Measurements from ENCODE around the gene DPEP3.

Gene DPEP3

DNA sequence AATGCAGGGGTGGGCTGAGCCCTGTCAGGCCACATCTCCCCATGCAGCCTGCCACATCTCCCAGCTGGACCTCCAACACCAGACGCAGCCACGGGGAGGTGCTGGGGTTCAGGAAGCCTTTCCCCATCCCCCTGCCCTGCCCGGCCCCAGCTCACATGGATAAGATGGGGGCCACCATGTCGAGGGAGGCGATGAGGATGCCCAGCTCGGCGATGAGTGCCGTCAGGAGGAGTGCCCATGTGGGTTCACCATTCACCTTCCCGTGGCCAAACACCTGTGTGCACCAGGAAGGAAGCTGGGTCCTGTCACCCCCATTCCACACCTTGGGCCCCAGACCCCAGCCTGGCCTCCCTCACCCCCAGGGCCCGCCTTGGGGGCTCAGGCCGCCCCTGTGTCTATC, 30.7 kb downstream of the DPEP3 start:
- TF ChIP-seq, protein P1, sequence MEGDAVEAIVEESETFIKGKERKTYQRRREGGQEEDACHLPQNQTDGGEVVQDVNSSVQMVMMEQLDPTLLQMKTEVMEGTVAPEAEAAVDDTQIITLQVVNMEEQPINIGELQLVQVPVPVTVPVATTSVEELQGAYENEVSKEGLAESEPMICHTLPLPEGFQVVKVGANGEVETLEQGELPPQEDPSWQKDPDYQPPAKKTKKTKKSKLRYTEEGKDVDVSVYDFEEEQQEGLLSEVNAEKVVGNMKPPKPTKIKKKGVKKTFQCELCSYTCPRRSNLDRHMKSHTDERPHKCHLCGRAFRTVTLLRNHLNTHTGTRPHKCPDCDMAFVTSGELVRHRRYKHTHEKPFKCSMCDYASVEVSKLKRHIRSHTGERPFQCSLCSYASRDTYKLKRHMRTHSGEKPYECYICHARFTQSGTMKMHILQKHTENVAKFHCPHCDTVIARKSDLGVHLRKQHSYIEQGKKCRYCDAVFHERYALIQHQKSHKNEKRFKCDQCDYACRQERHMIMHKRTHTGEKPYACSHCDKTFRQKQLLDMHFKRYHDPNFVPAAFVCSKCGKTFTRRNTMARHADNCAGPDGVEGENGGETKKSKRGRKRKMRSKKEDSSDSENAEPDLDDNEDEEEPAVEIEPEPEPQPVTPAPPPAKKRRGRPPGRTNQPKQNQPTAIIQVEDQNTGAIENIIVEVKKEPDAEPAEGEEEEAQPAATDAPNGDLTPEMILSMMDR (IDR thresholded peaks at IDR 0.05; ENCODE audit: borderline replicate concordance, insufficient read depth, low read depth, low read length), result no peak
- H3K4me3 ChIP-seq (ENCODE audit: low read depth, low read length), result no peak overlapping the region

DNA sequence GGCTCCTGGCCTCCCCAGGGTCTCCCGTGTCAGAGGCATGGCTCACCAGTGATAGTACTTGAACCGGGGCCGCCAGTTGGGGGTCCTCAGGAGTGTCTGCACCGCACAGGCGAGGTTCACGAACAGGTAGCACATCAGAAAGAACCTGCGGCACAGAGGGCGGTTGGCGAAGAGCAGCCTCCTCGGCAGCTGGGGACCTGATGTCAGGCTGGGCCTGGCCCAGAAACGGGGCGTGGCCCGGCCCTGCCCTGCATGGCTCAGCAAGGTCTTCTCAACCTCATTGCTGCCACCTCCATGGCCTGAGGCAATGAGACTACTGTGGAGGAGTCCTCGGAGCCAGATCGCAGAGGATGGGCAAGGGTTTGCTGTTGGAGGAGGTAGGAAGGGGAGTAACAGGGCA, 32.3 kb downstream of the DPEP3 start:
- TF ChIP-seq, protein P1 (IDR thresholded peaks at IDR 0.05; ENCODE audit: borderline replicate concordance, insufficient read depth, low read depth, low read length), result no peak
- H3K4me3 ChIP-seq (ENCODE audit: low read depth, low read length), result no peak overlapping the region

DNA sequence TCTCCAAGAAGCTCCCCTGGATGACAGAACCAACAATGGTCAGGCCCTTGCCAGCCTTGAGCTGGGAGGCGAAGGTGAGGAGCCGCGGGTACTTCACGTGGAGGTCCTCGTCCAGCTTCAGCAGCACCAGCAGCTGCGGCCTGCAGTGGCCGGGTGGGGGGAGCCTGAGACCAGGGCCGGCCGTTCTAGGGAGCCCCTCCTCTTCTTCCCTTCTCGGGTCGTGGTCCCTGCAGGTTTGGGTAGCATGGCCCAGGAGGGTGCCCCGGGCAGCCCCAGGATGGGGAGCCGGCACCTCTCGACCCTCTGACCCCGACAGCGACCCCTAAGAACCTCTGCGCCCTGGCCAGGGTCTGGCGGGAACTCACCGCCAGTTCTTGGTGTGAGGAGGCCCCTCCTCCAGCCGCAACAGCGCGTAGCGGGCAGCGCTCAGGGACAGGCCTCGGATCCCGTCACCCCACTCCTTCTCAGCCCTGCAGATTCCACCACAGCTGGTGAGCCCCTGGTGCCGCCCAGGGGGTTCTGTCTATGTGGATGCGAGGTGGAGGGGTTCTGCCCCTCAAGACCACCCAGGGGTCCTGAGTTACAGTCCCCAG, 33.2 kb downstream of the DPEP3 start:
- TF ChIP-seq, protein P1 (IDR thresholded peaks at IDR 0.05; ENCODE audit: borderline replicate concordance, insufficient read depth, low read depth, low read length), result no peak
- H3K4me3 ChIP-seq (ENCODE audit: low read depth, low read length), result no peak overlapping the region

DNA sequence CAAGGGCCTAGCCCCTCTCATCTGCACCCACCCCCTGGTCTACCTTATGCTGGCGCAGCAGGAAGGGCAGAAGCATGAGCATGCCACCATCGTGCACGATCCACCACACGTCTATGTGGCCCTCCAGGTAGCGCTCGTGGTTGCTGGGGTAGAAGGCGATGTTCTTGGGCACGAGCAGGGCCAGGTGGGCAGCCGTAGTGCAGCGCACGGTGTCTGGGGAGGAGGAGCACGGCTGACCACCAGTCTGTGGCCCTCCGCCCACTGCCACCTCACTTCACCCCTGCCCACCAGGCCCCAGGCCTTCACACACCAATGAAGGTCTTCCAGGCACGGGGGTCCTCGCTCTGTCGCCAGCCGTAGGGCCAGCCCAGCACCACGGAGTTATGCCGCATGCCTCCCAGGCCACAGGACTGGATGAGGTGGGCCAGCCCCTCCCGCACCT, 34.1 kb downstream of the DPEP3 start:
- no peak overlapping the region for H3K4me3 ChIP-seq (ENCODE audit: low read depth, low read length)
- TF ChIP-seq, protein P1 (IDR thresholded peaks at IDR 0.05; ENCODE audit: borderline replicate concordance, insufficient read depth, low read depth, low read length), result no peak

DNA sequence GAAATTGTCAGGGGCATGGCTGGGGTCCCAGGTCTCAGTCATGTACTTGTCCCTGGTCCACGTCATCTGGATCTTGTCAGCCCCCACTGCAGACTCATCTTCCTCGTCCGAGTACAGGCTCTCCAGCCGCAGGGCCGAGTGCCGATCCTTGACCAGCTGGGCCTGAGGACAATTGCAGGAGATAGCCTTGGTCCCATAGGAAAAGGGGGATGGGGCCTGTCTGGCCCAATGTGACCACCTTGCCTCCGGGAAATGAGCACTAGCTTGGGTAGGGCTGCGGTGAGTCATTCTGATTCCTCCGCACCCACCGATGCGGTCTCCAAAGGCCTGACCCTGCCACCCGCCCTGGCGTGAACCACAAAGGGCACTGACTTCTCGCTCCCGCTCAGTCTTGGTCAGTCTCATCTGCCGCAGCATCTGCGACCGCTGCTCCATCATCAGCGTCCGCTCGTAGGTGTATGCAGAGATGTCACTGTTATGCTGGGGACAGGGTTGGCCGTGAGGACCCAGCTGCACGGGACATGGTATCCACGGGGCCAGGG, 34.8 kb downstream of the DPEP3 start:
- TF ChIP-seq, protein P1 (IDR thresholded peaks at IDR 0.05; ENCODE audit: borderline replicate concordance, insufficient read depth, low read depth, low read length), result no peak
- H3K4me3 ChIP-seq (ENCODE audit: low read depth, low read length), result no peak overlapping the region

DNA sequence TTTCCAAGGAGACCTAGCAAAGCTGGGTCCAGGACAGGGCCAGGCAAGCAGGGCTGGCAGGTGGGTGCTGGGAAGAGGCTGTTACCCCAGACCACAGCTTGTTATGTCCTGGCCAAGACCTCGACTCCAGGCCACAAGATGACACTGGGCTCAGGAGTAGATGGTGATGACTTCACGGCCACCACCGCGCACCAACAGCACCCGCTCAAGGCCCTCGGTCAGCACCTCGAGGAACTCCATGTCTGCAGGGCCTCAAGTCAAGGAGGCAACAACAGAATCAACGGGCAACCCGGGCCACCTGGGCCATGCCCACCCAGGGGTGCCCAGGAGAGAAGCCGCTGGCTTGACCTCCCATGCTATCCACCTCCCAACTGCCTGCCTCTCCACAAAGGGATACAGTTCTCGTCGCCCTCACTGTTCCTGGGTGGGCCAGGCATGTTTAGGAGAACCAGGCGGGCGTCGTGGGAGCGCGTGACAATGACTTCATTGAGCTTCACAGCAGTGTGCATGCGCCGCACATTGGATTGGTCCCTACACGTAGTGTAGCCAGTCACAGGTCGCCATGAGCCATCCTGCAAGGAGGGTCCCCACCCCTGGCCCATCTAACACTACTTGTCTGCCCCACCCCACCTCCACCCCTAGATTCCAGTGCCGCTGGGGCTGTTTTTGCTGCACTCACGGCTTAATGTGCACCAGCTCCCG, 35.5 kb downstream of the DPEP3 start:
- TF ChIP-seq, protein P1 (IDR thresholded peaks at IDR 0.05; ENCODE audit: borderline replicate concordance, insufficient read depth, low read depth, low read length), result no peak
- no peak overlapping the region for H3K4me3 ChIP-seq (ENCODE audit: low read depth, low read length)
